Stimulated activated effector memory CD8-positive, alpha-beta T cell treated with anti-CD3 and anti-CD28 coated beads, Interleukin-12 subunit alpha, Interleukin-12 subunit beta, amount 100 ng/mL, for 72 hours (primary cell): ENCODE results near the gene PPP1R8.
"Not testable (repeated sequence)": the region's sequence is repeated elsewhere in the genome, so short reads cannot be mapped to it uniquely, and the experiment has no call there.

ENCODE experiments used
- ATAC-seq: fragments of 150-1000 bp; cut with Tn5 transposase; 2 replicates; pipeline ENCODE4 v1.10.0; 2021
- DNase-seq, 2 donors: peaks; one replicate each; pipeline ENCODE4 v3.0.0; 2021 to 2022; ENCODE audit warnings: low spot score in 2 of 2
- H3K27ac Mint-ChIP-seq: one replicate; pipeline ENCODE4 v1.8.0; 2022; ENCODE audit warnings: mild to moderate bottlenecking, mixed read lengths
- H3K36me3 Mint-ChIP-seq: one replicate; pipeline ENCODE4 v1.8.0; 2022; ENCODE audit warnings: mild to moderate bottlenecking, mixed read lengths
- H3K4me1 Mint-ChIP-seq: one replicate; pipeline ENCODE4 v1.8.0; 2022; ENCODE audit warnings: mixed read lengths
- H3K4me3 Mint-ChIP-seq: one replicate; pipeline ENCODE4 v1.8.0; 2022; ENCODE audit warnings: mild to moderate bottlenecking, mixed read lengths
- H3K9me3 Mint-ChIP-seq: one replicate; pipeline ENCODE4 v1.8.0; 2022; ENCODE audit warnings: mixed read lengths

The PPP1R8 gene

GRCh38 chr1:27816921-27817630 is 13.5 kb upstream of the PPP1R8 start:
- Mint-ChIP-seq H3K9me3 (no peaks in the 10 kb centered on the region), H3K36me3 (peaks cover 94% of the 10 kb centered on the region), H3K4me3 (no peak overlapping the region), H3K27ac (peak overlapping the region; percentile 45), H3K4me1 (peaks cover 2% of the 10 kb centered on the region)
- DNase-seq: no peak
- ATAC-seq: no peak

GRCh38 chr1:27821761-27822315 is 8.7 kb upstream of the PPP1R8 start:
- DNase-seq (no peak), ATAC-seq (no peak)
- Mint-ChIP-seq H3K4me3 (no peak overlapping the region), H3K9me3 (no peaks in the 10 kb centered on the region), H3K4me1 (no peaks in the 10 kb centered on the region), H3K27ac (peak overlapping the region; percentile 21), H3K36me3 (peaks cover 74% of the 10 kb centered on the region)

GRCh38 chr1:27823784-27824183 is 6.8 kb upstream of the PPP1R8 start:
- Mint-ChIP-seq H3K4me3 (no peak overlapping the region), H3K36me3 (peaks cover 55% of the 10 kb centered on the region), H3K9me3 (no peaks in the 10 kb centered on the region), H3K27ac (no peak overlapping the region), H3K4me1 (no peaks in the 10 kb centered on the region)
- DNase-seq: no peak
- ATAC-seq: no peak

- DNase-seq (no peak), ATAC-seq (no peak)
- H3K36me3 Mint-ChIP-seq: peaks cover 48% of the 10 kb centered on the region
- H3K4me1 Mint-ChIP-seq: no peaks in the 10 kb centered on the region
- no peak overlapping the region for H3K4me3 Mint-ChIP-seq
- H3K9me3 Mint-ChIP-seq: no peaks in the 10 kb centered on the region
- H3K27ac Mint-ChIP-seq: no peak overlapping the region
Measured at GRCh38 chr1:27824411-27824810, 6.2 kb upstream of the PPP1R8 start.

- H3K4me3 Mint-ChIP-seq: peak overlapping the region; percentile 96
- not testable (repeated sequence) for H3K9me3 Mint-ChIP-seq, DNase-seq, ATAC-seq
- H3K27ac Mint-ChIP-seq: peak overlapping the region; percentile 98
- peaks cover 17% of the 10 kb centered on the region for H3K4me1 Mint-ChIP-seq
- H3K36me3 Mint-ChIP-seq: peaks cover 38% of the 10 kb centered on the region
Measured at GRCh38 chr1:27829339-27829960, 1.1 kb upstream of the PPP1R8 start.

- Mint-ChIP-seq H3K4me3 (peak overlapping the region; percentile 96), H3K36me3 (peaks cover 61% of the 10 kb centered on the region), H3K27ac (peak overlapping the region; percentile 98), H3K9me3 (no peaks in the 10 kb centered on the region), H3K4me1 (peaks cover 23% of the 10 kb centered on the region)
- ATAC-seq: no peak
- DNase-seq: no peak
Measured at GRCh38 chr1:27831568-27832410, 1.2 kb downstream of the PPP1R8 start.

- H3K4me3 Mint-ChIP-seq: peak overlapping the region; percentile 96
- H3K9me3 Mint-ChIP-seq: no peaks in the 10 kb centered on the region
- ATAC-seq (no peak), DNase-seq (no peak)
- H3K36me3 Mint-ChIP-seq: peaks cover 71% of the 10 kb centered on the region
- peak overlapping the region; percentile 98 for H3K27ac Mint-ChIP-seq
- peaks cover 23% of the 10 kb centered on the region for H3K4me1 Mint-ChIP-seq
Measured at GRCh38 chr1:27832762-27833161, 2.2 kb downstream of the PPP1R8 start.

- H3K4me3 Mint-ChIP-seq: no peak overlapping the region
- H3K4me1 Mint-ChIP-seq: peaks cover 23% of the 10 kb centered on the region
- H3K36me3 Mint-ChIP-seq: peaks cover 78% of the 10 kb centered on the region
- DNase-seq: no peak
- H3K9me3 Mint-ChIP-seq: no peaks in the 10 kb centered on the region
- no peak for ATAC-seq
- H3K27ac Mint-ChIP-seq: no peak overlapping the region
Measured at GRCh38 chr1:27833470-27833869, 2.9 kb downstream of the PPP1R8 start.

GRCh38 chr1:27835046-27835445 is 4.5 kb downstream of the PPP1R8 start:
- H3K4me1 Mint-ChIP-seq: peaks cover 23% of the 10 kb centered on the region
- no peaks in the 10 kb centered on the region for H3K9me3 Mint-ChIP-seq
- H3K4me3 Mint-ChIP-seq: no peak overlapping the region
- H3K36me3 Mint-ChIP-seq: peaks cover 94% of the 10 kb centered on the region
- ATAC-seq (no peak), DNase-seq (no peak)
- peak overlapping the region; percentile 43 for H3K27ac Mint-ChIP-seq

- no peaks in the 10 kb centered on the region for H3K9me3 Mint-ChIP-seq
- peaks cover 98% of the 10 kb centered on the region for H3K36me3 Mint-ChIP-seq
- peaks cover 23% of the 10 kb centered on the region for H3K4me1 Mint-ChIP-seq
- H3K27ac Mint-ChIP-seq: peak overlapping the region; percentile 43
- DNase-seq: no peak
- no peak overlapping the region for H3K4me3 Mint-ChIP-seq
- ATAC-seq: no peak
Measured at GRCh38 chr1:27835501-27835900, 4.9 kb downstream of the PPP1R8 start.

GRCh38 chr1:27849951-27850350 is 19.4 kb downstream of the PPP1R8 start:
- Mint-ChIP-seq H3K36me3 (peaks cover 69% of the 10 kb centered on the region), H3K4me1 (no peaks in the 10 kb centered on the region), H3K27ac (peak overlapping the region; percentile 75)

GRCh38 chr1:27855085-27855484 is 24.5 kb downstream of the PPP1R8 start:
- DNase-seq (no peak), ATAC-seq (no peak)
- Mint-ChIP-seq H3K27ac (no peak overlapping the region), H3K4me1 (no peaks in the 10 kb centered on the region), H3K9me3 (no peaks in the 10 kb centered on the region), H3K4me3 (no peak overlapping the region), H3K36me3 (peaks cover 18% of the 10 kb centered on the region)

More at GRCh38 chr1:27849951-27850350, 19.4 kb downstream of the PPP1R8 start:
- ATAC-seq (no peak), DNase-seq (no peak)
- no peak overlapping the region for H3K4me3 Mint-ChIP-seq
- no peaks in the 10 kb centered on the region for H3K9me3 Mint-ChIP-seq

GRCh38 chr1:27856561-27857343 is 26.2 kb downstream of the PPP1R8 start:
- peak overlapping the region; percentile 39 for H3K27ac Mint-ChIP-seq
- ATAC-seq (no peak), DNase-seq (no peak)
- H3K4me1 Mint-ChIP-seq: no peaks in the 10 kb centered on the region
- H3K36me3 Mint-ChIP-seq: peaks cover 1% of the 10 kb centered on the region
- no peaks in the 10 kb centered on the region for H3K9me3 Mint-ChIP-seq
- no peak overlapping the region for H3K4me3 Mint-ChIP-seq

- ATAC-seq, H3K36me3 Mint-ChIP-seq, DNase-seq, H3K4me3 Mint-ChIP-seq, H3K9me3 Mint-ChIP-seq, H3K4me1 Mint-ChIP-seq: not testable (repeated sequence)
- H3K27ac Mint-ChIP-seq: peak overlapping the region; percentile 44
Measured at GRCh38 chr1:27857552-27857951, 27.0 kb downstream of the PPP1R8 start.
